Hematopoietic multipotent progenitor cell treated with erythropoietin and hydrocortisone succinate and interleukin-3 and kit ligand, for 4 days (in vitro differentiated cells): ENCODE data around the gene TEX47.
A peak's percentile ranks its signal among the peaks of the same experiment; 100 is the strongest.

ENCODE experiments used
- DNase-seq: peaks from one replicate; pipeline ENCODE4 v3.0.0-alpha.2; 2015

Gene TEX47

DNA sequence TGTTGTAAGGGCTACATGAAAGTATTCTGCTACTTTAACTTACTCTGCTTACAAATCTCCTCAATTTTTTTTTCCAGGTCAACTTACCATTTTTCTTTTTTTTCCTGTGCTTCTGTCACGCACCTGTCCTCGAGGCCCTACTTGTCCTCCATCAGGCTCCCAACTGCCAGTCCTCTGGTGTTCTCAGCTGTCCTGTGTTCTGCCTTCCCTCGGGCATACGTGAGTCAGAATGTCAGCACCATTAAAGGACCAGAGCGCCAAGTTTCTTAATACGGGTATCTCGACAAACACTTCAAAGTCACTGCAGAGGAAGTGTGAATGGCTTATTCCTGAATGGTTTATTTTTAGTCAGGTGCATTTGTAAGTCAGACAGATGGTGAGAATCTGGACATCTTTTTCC is at the start of gene TEX47:
Gene TEX47, minus strand, starts transcription at position 185 of the 400 bp plus-strand sequence. CDS start 795 bp downstream, outside the sequence.
- DNase-seq = no peak

GRCh38 chr7:88845091-88845490 is 49.6 kb upstream of the TEX47 start:
- DNase-seq = no peak

DNA sequence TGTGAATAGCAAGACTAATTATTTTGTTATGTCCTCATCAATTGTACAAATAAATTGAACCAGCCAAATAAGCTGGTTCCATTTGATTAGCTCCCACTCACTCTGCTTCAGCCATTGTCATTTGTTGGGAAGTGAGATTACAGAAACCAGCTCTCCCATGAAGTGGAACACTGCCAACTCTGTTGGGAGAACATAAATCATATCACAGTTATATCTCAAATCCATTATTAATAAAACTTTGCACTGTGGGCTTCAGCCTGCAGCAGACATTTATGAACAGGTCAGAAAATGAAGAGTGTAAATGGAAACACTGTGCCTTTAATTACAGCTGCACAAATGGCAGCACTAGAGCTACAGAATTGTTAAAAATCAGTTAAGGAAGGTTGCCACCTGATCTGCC is 46.7 kb upstream of the TEX47 start:
- no peak for DNase-seq

- peak; percentile 79 for DNase-seq
These were observed 39.7 kb upstream of the TEX47 start for GRCh38 chr7:88835147-88835728.

DNA sequence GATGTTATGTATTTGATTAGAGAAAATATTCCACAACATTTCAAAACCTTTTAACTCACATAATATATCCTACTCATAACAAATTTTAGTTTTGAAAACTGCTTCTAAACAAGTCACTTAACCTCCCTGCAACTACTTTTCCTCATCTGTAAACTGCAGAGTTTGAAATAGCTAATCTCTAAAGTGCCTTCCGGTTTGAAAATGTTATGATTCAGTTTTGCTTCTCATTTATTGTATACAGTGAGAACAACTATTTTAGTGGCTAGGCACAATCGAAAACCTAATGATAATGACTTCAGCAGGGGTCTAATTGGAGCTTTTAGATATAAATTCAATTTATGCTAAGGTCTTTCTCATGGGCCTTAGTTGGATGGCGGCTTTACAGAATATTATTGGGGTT is 30.7 kb upstream of the TEX47 start:
- no peak for DNase-seq

- DNase-seq = no peak
These were observed 23.0 kb upstream of the TEX47 start for GRCh38 chr7:88818552-88818951.

GRCh38 chr7:88806280-88807037 is 10.9 kb upstream of the TEX47 start:
- DNase-seq = no peak

GRCh38 chr7:88801046-88801445 is 5.5 kb upstream of the TEX47 start:
- no peak for DNase-seq

DNA sequence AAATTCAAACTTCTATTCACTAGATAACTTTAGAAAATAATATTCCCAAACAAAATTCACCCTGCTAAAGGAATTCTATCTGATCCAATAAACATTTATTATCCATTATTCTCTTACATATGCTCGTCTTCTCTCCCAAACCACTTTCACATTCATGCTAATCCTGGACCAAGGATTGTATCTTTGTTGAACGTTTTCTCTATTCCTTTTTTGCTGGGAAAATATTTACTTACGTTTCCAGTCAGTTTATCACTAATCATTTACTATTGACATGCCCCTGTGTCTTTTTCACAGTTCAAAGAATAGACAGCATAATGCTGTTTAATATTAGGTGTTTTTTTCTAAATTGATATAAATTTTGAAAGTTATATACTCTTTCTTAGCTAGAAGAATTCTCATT is 3.2 kb downstream of the TEX47 start:
- no peak for DNase-seq

DNA sequence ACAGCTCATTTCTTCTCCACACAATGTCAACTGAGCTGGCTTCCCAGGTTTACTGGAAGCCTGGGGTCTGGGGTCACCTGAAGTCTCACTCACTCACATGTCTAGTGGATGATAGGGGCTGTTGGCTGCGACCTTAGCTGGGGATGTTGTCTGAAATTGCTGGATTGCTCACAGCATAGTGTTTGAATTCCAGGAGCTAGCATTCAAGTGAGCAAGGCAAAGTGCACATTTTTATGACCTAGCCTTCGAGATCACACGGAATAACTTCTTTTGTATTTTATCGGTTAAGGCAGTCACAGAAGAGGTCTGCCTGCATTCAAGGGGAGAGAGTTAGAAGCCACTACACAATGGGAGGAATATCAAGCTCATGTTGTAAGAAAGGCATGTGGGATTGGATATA is 3.6 kb downstream of the TEX47 start:
- DNase-seq = no peak

DNA sequence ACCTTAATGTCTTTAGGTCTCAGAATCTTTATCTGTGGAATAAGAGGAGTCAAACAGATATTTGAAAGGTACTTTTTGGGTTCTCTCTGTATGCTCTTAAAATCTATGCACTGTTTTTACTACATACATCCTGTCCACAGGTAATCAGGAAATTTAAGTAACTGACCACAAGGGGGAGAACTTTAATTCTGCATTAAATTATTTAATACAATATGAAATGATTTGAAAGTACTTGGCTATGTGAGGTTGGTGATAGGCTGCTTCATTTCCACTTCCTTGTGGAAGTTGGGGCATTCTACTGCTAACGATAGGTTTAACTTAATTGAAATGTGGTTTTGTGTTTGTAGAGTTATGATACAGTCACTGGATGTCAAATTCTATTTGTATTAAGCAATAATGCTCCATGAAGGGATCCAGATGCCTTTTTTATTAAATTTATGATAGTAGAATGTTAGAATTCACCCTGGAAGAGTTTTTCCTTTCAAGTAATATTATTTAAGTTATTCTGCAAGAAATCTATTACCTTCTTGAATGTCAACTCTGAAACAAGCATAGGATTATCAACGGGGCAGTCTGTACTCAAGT is 6.0 kb downstream of the TEX47 start:
- peak; percentile 57 for DNase-seq

DNA sequence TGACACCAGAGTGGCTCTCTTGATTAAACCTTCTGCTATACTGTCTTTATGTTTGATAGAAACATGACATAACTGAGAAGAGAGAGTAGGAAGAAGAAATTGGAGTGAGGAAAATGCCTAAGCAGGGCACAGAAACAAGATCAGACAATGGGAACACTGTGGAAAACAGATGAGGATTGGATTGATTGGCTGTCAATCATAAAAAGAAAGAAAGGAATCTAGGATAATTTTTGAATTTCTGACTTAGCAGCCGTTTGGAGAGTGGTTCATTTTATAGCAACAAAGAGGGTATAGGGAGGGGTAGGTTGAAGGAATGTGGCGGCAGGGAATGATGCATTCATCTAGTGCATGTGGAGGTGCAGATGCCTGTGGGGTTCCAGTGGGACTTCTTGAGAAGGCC is 7.8 kb downstream of the TEX47 start:
- DNase-seq = no peak

GRCh38 chr7:88775838-88776237 is 19.7 kb downstream of the TEX47 start:
- DNase-seq = no peak

DNA sequence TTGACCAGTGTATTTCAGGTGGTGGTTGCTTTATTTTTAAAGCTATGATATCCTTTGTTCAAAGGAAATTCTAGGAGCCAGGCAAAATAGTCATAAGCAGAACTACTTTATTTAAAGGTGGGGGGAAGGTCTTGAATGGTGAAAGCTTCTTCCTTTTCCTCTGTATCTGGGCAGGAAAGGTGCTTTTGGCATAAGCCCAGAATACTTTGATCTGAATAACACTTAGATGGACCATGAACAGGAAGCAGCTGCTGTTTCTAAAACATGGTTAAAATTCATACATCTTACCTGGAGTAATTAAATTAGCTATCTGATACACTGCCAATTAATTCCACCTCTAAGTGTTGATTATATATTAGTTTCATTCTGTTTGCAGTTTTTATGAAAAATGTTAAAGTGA is 22.8 kb downstream of the TEX47 start:
- no peak for DNase-seq

DNA sequence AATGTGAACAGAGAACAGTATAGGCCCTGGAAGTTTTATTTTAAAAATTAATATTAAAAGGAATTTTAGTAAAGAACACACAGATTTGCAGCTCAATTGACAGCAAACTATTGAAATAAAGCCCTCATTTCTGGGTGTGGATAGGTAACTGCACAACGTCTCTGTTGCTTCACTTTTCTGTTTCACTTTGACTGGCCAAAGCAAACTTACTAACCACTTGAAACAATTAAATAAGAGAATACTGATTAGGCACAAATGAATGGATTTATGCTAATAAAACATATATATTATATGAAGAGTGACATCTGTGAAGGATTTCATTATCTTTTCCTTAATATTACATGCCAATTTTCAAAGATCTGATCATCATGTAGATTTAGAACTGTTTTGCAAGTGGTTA is 24.1 kb downstream of the TEX47 start:
- no peak for DNase-seq

- no peak for DNase-seq
These were observed 33.8 kb downstream of the TEX47 start for GRCh38 chr7:88761779-88762178.

DNA sequence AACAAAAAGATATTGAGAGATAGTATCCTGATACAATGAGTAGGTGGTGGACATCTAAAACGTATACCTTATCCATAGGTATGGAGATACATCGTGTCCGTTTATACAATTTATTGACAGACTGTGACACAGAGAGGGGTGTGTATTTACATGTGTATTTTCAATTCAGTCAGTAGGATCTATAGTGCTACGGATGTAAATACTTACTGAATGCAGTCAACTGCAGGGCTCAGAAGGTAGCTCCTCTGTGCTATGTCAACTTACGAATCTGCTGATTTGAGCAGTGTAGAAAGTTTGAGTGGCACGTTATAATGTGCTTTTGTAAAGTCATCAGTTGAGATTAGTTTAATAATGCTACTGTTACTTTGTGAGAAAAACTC is 35.4 kb downstream of the TEX47 start:
- DNase-seq = no peak

DNA sequence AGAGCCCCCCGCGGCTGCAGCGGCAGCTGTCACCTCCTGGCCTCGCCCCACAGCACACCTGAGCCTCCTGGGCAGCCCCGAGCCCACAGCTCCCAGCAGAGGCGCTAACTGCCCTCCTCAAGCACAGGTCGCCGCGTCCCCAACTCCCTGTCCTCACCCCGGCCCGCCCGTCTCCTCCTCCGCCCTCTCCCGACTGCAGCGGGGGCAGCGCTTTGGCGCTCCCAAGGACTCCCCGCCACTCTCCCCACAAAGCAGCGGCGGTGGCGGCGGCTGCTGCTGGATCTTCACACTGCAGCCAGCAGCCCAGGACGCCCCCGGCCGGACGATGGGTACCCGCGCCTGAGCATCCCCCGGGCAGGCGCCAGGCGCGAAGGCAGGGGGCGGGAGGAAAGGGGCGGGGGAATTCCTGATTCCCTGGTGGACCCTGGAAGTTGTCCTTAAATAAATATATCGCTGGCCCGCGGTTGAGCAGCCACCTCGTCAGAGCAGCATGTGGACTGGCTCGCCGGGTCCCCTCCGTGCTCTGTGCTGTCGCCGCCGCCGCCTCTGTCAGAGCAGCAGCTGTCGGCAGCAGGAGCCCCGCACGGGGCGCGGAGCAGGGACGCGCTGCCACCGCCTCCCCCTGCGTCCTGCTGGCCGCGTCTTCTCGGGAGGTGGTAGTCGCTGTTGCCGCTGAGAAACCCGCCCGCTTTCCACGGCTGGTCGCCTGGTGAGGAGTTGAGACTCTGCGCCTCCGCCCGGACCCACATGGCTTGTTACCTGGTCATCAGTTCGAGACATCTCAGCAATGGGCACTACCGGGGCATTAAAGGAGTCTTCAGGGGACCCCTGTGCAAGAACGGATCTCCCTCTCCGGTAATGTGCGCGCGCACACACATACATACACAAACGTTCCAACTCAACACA is 36.1 kb downstream of the TEX47 start, which contains the start of gene ZNF804B:
Gene ZNF804B, plus strand, starts transcription at position 471 of the 906 bp plus-strand sequence. Its CDS starts 277 bp downstream, at position 748.
- DNase-seq = peak; percentile 21

DNA sequence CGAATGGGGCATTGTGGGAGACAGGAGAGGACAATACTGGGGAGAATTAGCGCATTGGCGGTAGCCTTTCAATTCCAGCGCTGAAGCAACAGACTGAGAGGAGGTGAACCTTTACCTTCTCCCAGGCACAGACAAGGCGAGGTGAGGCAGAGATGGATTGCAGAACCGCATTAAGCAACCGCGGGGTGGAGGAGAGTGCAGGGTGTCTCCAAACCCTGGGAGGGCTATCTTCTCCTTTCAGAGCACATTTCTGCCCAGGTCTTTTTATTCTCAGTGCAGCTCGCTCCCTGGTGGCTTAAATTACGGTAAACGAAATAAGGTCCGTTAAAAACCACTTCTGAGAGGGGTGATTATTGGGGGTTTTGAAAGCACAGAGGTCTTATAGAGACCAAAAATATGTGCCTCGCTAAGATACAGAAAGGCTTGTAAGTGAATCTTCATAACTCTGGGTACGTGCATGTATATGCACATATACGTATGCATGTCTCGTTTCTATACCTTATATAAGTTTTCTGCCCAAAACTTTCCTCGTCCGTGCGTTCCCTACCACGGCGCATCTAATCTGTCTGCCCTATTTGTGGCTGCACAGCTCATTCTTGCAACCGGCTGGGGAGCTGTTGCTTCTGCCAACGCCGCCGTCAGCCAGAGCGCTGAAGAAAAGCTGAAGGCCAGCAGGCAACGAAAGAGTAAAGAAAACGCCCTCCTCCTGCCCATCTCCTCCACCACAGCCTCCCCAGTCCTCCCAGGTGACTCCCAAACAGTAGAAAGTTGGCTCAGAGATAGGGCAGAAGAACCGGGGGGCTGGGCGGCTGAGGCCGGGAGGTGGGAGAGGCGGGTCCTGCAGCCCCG is 36.9 kb downstream of the TEX47 start:
- peak; percentile 47 for DNase-seq

DNA sequence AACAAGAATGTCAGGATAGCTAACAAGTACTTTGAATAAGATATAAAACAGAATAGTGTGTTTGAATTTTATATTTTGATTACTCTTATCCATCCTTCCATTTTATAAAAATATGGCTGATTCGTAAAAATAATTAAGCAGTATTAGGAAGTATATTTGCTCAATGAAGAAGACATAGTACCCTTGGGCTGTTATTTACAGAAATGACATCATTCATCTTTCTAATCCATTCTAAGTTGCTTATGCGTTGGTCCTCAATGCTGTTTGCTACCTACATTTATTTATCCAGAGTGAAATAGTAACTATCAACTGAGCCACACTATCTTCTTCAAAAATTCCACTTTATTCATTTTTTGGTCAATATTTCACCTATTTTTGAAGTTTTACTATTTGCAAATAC is 38.2 kb downstream of the TEX47 start:
- no peak for DNase-seq

DNA sequence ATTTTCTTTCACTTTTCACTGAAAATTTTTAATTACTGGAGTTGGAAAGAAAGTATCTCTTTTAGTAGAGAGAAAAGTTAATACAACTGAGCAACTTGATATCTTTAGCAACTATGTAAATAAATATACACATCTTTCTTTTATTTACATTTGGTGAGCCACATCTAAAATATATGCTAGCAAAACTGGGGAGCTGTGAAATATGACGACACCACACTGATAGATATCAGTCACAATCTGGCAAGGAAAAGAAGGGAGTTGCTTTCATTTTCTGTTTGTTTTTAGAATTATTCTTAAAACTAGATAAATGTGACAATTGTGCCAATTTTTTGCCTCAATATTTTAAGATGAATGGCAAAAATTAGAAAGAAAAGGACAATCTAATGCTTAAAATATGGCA is 38.7 kb downstream of the TEX47 start:
- no peak for DNase-seq

GRCh38 chr7:88746126-88746525 is 49.4 kb downstream of the TEX47 start:
- DNase-seq = no peak
